Prostate gland (tissue), 2 donors: ENCODE results near the gene IGF2BP2.
"Not testable (repeated sequence)": the region's sequence is repeated elsewhere in the genome, so short reads cannot be mapped to it uniquely, and the experiment has no call there.

Source experiments
- POLR2A ChIP-seq: fragments of 450-650 bp; IDR thresholded peaks from one replicate; pipeline ENCODE4 v1.6.1; 2016; ENCODE audit warnings: antibody characterized with exemption, mild to moderate bottlenecking
- TF ChIP-seq, protein P1 (sequence below), 4 experiments: fragments of 200-600 bp in 2 of 4; fragments of 450-650 bp in 2 of 4; sonication (generic) in 2 of 4; IDR thresholded peaks; 1 replicate in 3 of 4; 2 replicates in 1 of 4; pipeline ENCODE4 v1.5.1; 2016 to 2019; ENCODE audit warnings: antibody characterized with exemption in 4 of 4, mild to moderate bottlenecking in 2 of 4, moderate library complexity in 2 of 4

DNA sequence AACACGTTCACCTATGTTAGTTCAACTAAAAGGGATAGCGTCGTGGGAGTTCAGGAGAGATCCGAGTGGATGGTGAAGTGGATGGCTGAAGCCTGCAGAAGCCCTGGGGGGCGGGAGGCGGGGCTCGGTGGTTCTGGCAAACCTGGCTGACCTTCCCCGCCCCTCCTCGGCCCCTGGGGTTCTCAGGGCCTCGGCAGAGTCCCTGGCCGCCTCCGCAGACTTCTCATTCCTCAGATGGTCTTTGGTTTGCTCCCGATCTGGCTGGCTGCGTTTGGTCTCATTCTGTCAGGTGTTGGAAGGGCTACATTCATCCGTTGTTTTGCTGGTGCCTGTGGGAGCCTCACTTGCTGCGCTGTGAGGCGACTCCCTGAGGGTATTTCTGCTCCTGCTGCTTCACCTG is 179.7 kb downstream of the IGF2BP2 start:
- TF ChIP-seq POLR2A: not testable (repeated sequence)
- TF ChIP-seq, protein P1, sequence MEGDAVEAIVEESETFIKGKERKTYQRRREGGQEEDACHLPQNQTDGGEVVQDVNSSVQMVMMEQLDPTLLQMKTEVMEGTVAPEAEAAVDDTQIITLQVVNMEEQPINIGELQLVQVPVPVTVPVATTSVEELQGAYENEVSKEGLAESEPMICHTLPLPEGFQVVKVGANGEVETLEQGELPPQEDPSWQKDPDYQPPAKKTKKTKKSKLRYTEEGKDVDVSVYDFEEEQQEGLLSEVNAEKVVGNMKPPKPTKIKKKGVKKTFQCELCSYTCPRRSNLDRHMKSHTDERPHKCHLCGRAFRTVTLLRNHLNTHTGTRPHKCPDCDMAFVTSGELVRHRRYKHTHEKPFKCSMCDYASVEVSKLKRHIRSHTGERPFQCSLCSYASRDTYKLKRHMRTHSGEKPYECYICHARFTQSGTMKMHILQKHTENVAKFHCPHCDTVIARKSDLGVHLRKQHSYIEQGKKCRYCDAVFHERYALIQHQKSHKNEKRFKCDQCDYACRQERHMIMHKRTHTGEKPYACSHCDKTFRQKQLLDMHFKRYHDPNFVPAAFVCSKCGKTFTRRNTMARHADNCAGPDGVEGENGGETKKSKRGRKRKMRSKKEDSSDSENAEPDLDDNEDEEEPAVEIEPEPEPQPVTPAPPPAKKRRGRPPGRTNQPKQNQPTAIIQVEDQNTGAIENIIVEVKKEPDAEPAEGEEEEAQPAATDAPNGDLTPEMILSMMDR (IDR thresholded peaks at IDR 0.05): not testable (repeated sequence)
